Measurements from ENCODE around the gene PZP. TPM values are rescaled to one million over a fixed set of nuclear protein-coding genes. Genes with fewer than 3 reads are reported as not detected.

The PZP gene
- total and polyA plus RNA-seq, 9 of the 15 experiments (the other 6 are each of a cell fraction or from before 2014, with no cell fraction given): 0.01 TPM; not detected in 8

DNA sequence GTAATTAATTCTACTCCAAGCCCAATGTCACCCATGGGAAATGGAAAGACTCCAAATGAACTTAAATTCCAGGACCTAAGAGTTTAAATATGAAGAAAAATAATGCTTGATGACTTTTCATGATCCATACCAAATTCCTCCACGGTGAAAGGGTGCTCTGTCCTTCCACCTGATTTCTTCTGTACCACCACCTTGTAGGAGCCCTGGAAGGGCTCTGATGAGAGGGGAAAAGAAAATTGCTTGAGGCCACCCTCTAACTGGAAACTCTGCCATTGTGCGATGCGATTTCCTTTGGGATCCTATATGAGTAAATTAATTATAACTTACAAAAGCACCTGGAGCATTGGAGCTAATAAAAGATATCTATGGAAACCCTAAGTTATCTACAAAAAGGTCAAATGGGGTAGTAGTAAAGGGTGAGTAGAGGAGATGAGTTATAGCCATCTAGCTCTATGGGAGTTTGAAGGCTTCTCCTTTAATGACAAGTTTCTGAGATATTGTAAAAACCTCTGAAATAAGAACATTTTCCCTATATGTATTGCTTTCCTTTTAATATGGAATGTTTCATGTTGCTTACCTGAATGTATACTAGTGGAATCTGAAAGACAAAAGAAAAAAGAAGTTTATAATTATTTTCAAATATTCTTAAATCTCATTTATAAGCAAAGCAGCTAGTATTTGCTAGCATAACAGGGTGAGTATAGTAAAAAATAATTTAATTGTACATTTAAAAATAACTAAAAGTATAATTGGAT lies 98.3 kb downstream of the PZP start:
- Histone ChIP-seq H3K4me3 (no peak overlapping the region), H2AFZ (ENCODE audit: low read depth, low read length) (no peak overlapping the region), H3K4me2 (ENCODE audit: insufficient read depth, low read length) (no peak overlapping the region), H3K9me3 (replicated peaks; ENCODE audit: control insufficient read depth, insufficient read depth, low read depth, low read length) (no peaks in the 10 kb centered on the region), H3K79me2 (ENCODE audit: control insufficient read depth, insufficient read depth, low read length) (no peaks in the 10 kb centered on the region), H3K27me3 (ENCODE audit: control insufficient read depth in 2 of 2, insufficient read depth in 2 of 2, low read length in 2 of 2) (peaks cover 0 to 2% of the 10 kb centered on the region in 2 experiments; a peak in 2 of 5 replicates), H3K4me1 (replicated peaks in 1 of 2; ENCODE audit: control insufficient read depth in 2 of 2, insufficient read depth in 2 of 2, low read length in 2 of 2) (no peaks in the 10 kb centered on the region), H4K20me1 (replicated peaks; ENCODE audit: control insufficient read depth, insufficient read depth, low read length) (no peaks in the 10 kb centered on the region), H3K9me1 (ENCODE audit: control insufficient read depth, insufficient read depth, low read length) (no peaks in the 10 kb centered on the region), H3K27ac (ENCODE audit: extremely low read depth, low read depth, low read length) (no peak overlapping the region), H3K36me3 (ENCODE audit: control insufficient read depth, insufficient read depth, low read length) (no peaks in the 10 kb centered on the region), H3K9ac (ENCODE audit: insufficient read depth in 1 of 2, low read depth in 2 of 2, low read length in 2 of 2) (no peak overlapping the region)
- ATAC-seq (no peak), DNase-seq (ENCODE audit: extremely low read depth in 1 of 4, low spot score in 3 of 4) (no peak), FAIRE-seq (no peak)
- POLR2A ChIA-PET: no interaction called here
- CTCF ChIA-PET (ENCODE audit: low intra/inter-chr PET ratio): no interaction called here
- intact Hi-C loops (cut with micrococcal nuclease) (no loop called here), in situ Hi-C loops (cut with MboI) (no loop called here)
- no TSS peak for BruUV-seq (replicated peaks)
- 0% methylated on average over 1 of the region's 3 CpGs for WGBS (ENCODE audit: insufficient coverage, low coverage, missing lambda C conversion rate)
- TF ChIP-seq JUND (IDR thresholded peaks at IDR 0.05; ENCODE audit: borderline replicate concordance, low read depth, low read length) (no peak), JUND (tag; IDR thresholded peaks at IDR 0.05; ENCODE audit: borderline replicate concordance, low read depth, low read length) (no peak), ILK (tag; IDR thresholded peaks at IDR 0.05; ENCODE audit: borderline replicate concordance, low read depth) (no peak), E2F1 (CRISPR knock-in tag; IDR thresholded peaks at IDR 0.05) (no peak), ZNF354B (CRISPR knock-in tag; IDR thresholded peaks at IDR 0.05) (no peak), RFX5 (IDR thresholded peaks at IDR 0.05; ENCODE audit: low read depth, low read length) (no peak), RBM15 (IDR thresholded peaks at IDR 0.05; ENCODE audit: insufficient read depth, low read length) (no peak), CCAR2 (IDR thresholded peaks at IDR 0.05; ENCODE audit: low read depth, low read length) (no peak), ZBTB7A (IDR thresholded peaks at IDR 0.05; ENCODE audit: borderline replicate concordance, control insufficient read depth, low read depth, low read length) (no peak), FOS (IDR thresholded peaks at IDR 0.05; ENCODE audit: extremely low read depth, insufficient read length) (no peak), SMAD2 (IDR thresholded peaks at IDR 0.05; ENCODE audit: low read depth, low read length) (no peak), ZFP91 (CRISPR knock-in tag; IDR thresholded peaks at IDR 0.05) (no peak), STAT5A (IDR thresholded peaks at IDR 0.05; ENCODE audit: borderline replicate concordance, low read length) (no peak), CREB1 (IDR thresholded peaks at IDR 0.05) (no peak), CREB1 (CRISPR knock-in tag; IDR thresholded peaks at IDR 0.05) (no peak), SLC30A9 (CRISPR knock-in tag; IDR thresholded peaks at IDR 0.05) (no peak), ZFP1 (CRISPR knock-in tag; IDR thresholded peaks at IDR 0.05) (no peak), ZNF146 (CRISPR knock-in tag; IDR thresholded peaks at IDR 0.05; ENCODE audit: unreplicated experiment) (no peak), NCOA1 (IDR thresholded peaks at IDR 0.05; ENCODE audit: low read depth) (no peak), ZNF134 (CRISPR knock-in tag; conservative IDR thresholded peaks at IDR 0.05) (no peak)
